Omental fat pad (tissue), 4 donors: ENCODE results near the gene DNAH7. TPM values are rescaled to one million over a fixed set of nuclear protein-coding genes. Genes with fewer than 3 reads are reported as not detected.

Experiments
- ATAC-seq: fragments of 150-250 bp; one replicate; pipeline ENCODE4 v1.9.1; 2016; ENCODE audit warnings: mild to moderate bottlenecking, moderate library complexity; ENCODE audit not compliant: low FRiP score
- DNase-seq: peaks from one replicate; pipeline ENCODE4 v3.0.0-alpha.2; 2019; ENCODE audit warnings: low spot score
- total RNA-seq, 4 donors: library from RNA; depleted of rRNA; stranded (reverse); fragments of >200 nt; gene quantifications; one replicate each; pipeline ENCODE4 v1.1.0, GENCODE V29; 2016
- TF ChIP-seq, protein P1 (sequence below), 3 donors: fragments of 450-650 bp; IDR thresholded peaks; one replicate each; pipeline ENCODE4 v1.5.1; 2016 to 2017; ENCODE audit warnings: antibody characterized with exemption in 3 of 3, mild to moderate bottlenecking in 3 of 3, moderate library complexity in 2 of 3

DNAH7 gene
- total RNA-seq, 4 donors from 2014 or later: 0.16 to 3.6 (median 1.4) TPM

- peak; percentile 78 for ATAC-seq
- DNase-seq: no peak
- TF ChIP-seq, protein P1, sequence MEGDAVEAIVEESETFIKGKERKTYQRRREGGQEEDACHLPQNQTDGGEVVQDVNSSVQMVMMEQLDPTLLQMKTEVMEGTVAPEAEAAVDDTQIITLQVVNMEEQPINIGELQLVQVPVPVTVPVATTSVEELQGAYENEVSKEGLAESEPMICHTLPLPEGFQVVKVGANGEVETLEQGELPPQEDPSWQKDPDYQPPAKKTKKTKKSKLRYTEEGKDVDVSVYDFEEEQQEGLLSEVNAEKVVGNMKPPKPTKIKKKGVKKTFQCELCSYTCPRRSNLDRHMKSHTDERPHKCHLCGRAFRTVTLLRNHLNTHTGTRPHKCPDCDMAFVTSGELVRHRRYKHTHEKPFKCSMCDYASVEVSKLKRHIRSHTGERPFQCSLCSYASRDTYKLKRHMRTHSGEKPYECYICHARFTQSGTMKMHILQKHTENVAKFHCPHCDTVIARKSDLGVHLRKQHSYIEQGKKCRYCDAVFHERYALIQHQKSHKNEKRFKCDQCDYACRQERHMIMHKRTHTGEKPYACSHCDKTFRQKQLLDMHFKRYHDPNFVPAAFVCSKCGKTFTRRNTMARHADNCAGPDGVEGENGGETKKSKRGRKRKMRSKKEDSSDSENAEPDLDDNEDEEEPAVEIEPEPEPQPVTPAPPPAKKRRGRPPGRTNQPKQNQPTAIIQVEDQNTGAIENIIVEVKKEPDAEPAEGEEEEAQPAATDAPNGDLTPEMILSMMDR (IDR thresholded peaks at IDR 0.05): no peak
Measured at GRCh38 chr2:195861821-195862220, 206.8 kb downstream of the DNAH7 start.

DNA sequence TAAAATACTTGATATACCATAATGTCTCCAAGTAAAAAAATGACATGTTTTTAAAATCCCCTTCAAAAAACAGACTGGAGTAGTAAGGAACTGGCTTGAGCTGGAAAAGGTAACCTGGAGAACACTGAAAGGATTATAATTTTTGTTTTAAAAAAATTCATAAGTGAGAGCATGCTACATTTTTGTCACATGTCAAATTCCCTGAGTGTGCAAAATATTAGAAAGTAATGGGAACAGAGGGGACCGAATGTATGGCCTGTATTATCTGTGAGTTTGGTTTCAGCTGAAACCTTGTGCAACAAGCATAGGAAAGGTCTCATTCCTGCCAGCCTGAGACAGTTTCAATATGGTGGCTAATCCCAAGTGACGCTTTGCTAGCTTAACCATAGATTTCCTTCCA lies 209.1 kb downstream of the DNAH7 start:
- TF ChIP-seq, protein P1 (IDR thresholded peaks at IDR 0.05): no peak
- ATAC-seq: no peak
- DNase-seq: no peak

- TF ChIP-seq, protein P1 (IDR thresholded peaks at IDR 0.05): no peak
- DNase-seq (no peak), ATAC-seq (no peak)
Measured at GRCh38 chr2:195857132-195857531, 211.5 kb downstream of the DNAH7 start.

DNA sequence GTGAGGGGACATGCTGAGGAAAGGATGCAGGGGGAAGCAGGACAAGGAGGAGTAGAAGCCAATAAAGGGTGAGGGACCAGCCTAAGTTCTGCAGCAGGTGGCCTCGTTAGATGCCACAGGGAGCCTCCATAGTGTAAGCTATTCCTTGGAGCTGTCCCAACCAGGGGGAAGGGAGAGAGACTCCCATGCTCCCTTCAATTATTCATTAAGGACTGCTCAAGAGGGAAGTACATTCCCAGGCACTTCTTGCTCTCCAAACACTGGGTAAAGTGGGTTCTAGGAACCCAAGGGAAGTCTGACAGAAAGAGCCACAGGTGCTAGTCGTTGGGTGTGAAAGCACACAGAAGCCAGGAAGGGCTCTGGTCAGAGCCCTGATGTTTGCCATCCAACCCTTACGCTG lies 217.9 kb downstream of the DNAH7 start:
- TF ChIP-seq, protein P1 (IDR thresholded peaks at IDR 0.05): no peak
- DNase-seq (no peak), ATAC-seq (no peak)

DNA sequence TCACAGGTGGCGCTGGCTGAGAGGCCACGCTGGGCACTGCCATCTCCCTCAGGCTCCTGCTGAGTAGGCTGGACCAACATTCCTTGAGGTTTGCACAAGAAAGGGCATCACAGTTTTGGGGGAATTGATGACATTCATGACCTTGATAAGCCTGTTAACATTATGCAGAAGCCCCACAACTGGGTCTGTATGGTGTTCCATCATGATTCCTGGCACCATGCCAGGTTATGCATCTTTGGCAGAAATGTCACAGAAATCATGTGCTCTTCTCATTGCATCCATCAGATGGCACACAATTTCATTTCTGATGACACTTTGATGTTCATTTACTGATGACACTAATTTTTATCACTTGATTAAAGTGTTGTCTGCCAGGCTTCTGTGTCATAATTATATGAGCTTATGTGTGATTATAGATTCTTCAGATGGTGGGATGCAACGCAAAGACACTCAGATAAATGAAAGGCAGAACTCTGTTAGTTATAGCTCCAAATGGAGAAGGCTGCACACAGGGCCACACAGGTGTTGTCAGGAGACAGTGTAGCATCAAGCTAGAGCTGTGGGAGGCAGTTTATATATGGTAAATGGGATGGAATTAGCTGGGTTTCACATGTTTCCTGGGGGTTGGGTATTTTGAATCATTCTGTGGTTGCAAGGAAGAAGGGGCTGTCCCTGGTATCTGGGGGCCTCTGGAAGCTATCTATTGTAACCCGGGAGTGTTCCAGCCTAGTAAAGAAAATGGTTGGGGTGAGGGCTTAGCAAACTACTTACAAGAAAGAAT lies 220.3 kb downstream of the DNAH7 start:
- DNase-seq: no peak
- TF ChIP-seq, protein P1 (IDR thresholded peaks at IDR 0.05): no peak
- ATAC-seq: no peak

DNA sequence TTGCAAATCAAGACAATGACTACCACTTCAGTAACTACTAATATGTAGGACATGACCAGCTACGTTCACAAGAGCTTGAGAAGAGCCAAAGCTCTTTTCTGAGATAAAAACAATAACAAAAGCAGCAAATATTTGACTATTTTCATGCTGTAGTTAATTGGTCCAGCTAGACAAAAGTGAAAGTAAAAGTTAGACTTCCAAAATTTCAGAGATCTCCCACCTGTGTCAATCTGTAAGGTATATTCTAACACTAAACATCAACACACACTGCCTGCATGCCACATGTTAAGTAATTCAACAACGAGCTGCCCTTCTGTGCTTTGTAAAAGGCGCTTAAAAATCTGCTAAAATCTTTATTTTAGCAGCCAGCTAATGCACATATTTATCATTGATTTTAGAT lies 225.7 kb downstream of the DNAH7 start:
- ATAC-seq (no peak), DNase-seq (no peak)
- TF ChIP-seq, protein P1 (IDR thresholded peaks at IDR 0.05): no peak

- peak; percentile 62 for ATAC-seq
- DNase-seq: no peak
- TF ChIP-seq, protein P1 (IDR thresholded peaks at IDR 0.05): no peak
Measured at GRCh38 chr2:195838002-195838401, 230.6 kb downstream of the DNAH7 start.
